GM18520 (cell line): ENCODE data around the gene DFFB.

ENCODE experiments used
- ATAC-seq: cut with Tn5 transposase; IDR thresholded peaks from one replicate; pipeline ENCODE4 v1.9.1; 2021; ENCODE audit not compliant: unreplicated experiment

Gene DFFB

DNA sequence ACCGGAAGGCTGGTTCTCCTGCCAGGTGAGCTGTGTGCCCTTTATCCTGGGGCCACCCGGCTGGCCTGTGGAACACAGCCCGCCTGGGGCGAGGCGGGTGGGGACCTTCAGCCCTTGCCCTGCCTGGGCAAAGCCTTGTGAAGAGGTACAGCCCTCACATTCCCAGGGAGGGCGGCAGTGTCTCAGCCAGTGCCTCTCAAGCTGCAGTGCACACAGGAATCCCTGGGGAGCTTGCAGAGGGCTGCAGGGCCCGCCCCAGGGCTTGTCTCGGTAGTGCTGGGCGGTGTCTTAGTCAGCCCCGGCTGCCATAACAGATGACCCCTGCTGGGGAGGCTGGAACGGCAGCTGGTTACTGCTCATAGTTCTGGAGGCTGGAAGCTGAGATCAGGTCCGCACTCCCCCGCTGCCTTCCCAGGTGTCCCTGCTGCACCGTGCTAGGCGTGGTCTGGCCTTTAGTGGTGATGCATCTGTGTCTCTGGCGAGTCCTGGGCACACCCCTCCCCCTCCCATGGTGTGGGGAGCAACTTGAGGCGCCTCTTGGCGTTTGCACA lies 12.6 kb downstream of the DFFB start:
- no peak for ATAC-seq

DNA sequence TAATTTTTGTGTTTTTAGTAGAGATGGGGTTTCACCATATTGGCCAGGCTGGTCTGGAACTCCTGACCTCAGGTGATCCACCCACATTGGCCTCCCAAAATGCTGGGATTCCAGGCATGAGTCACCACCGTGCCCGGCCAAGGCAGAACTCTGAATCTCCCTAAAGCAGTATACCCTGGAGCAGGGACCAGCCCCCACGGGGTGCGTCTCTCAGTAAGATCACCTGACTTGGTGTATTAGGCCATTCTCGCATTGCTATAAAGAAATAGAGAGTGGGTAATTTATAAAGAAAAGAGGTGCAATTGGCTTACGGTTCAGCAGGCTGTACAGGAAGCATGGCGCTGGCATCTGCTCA lies 14.2 kb downstream of the DFFB start:
- no peak for ATAC-seq

DNA sequence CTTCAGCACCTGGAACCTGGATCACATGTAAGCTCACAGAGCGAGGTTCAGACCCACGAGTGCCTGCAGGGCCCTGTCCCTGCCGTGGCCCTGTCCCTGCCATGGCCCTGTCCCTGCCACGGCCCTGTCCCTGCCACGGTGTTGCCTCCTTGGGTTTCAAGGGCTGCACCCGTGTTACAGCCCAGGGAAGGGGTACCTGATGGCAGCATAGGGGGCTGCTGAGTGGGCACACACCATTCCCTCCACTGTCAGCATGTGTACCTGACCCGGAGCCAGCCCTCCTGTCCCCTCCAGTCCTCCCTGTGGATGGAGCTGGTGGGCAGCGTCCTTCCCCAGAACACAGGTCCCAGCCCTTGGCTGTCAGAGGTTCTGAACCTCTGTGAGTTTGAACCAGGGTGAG lies 15.3 kb downstream of the DFFB start:
- no peak for ATAC-seq

GRCh38 chr1:3874736-3875135 lies 17.5 kb downstream of the DFFB start:
- ATAC-seq, result no peak

- ATAC-seq, result no peak
These were observed 19.4 kb downstream of the DFFB start for GRCh38 chr1:3876716-3877115.

- no peak for ATAC-seq
These were observed 21.8 kb downstream of the DFFB start for GRCh38 chr1:3879099-3879498.

DNA sequence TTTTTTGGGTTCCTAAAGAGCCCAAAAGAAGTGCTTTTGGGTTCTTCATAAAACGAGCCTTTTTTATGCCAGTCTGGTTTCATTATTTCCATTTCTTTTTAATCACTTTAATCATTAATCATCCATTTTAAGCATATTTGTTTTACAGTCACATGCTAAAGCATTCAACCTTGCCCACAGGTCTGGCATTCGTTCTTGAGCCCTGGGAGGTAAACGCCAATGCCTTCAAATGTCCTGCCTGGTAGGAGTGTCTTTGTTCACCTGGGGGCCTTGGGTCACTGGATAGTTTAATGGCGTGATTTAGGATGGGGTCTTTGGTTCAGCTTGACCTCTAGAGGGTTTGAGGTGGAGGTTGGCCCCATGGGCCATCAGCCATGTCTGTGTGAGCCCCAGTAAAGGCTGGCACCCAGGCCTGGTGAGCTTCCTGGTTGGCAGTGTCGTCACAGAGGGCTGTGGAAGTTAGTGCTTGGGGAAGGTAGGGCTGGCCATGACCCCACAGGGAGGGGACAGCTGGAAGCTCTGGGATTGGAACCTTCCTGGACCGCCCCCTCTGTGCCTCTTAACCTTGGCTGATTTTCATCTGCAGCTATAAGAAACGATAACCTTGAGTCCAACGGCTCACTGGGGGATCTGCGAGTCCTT lies 22.6 kb downstream of the DFFB start:
- no peak for ATAC-seq

DNA sequence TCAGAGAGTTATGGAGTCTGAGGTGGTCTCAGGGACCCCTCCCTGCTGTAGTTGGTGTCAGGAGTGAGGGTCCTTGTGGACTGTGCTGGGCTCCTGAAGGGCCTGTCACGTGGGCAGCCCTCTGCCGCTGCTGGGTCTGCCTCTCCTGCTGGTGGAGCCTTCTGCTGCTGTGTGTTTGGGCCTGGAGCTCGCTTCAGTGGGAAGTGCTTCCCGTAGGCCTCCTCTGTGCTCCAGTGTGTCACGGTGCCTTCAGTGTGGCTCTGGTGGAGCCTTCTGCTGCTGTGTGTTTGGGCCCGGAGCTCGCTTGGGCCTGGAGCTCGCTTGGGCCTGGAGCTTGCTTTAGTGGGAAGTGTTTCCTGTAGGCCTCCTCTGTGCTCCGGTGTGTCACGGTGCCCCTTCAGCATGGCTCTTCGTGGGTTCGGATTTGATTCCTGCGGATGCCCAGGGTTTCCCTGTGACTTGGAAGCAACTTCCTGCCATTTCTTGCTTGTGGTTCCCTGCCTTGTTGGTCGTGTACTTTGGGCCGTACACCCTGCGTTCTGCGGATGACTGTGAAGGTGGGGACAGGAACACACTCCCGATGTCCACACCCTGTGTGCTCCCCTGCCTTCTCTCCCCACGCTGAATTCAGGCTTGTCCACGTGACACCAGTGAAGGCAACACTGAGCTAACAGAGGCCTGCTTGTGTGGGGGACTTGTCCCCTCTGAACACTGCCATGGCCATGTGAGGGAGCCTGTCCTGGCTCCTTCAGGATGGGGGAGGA lies 23.3 kb downstream of the DFFB start:
- no peak for ATAC-seq

- ATAC-seq, result no peak
These were observed 23.9 kb downstream of the DFFB start for GRCh38 chr1:3881193-3881480.

DNA sequence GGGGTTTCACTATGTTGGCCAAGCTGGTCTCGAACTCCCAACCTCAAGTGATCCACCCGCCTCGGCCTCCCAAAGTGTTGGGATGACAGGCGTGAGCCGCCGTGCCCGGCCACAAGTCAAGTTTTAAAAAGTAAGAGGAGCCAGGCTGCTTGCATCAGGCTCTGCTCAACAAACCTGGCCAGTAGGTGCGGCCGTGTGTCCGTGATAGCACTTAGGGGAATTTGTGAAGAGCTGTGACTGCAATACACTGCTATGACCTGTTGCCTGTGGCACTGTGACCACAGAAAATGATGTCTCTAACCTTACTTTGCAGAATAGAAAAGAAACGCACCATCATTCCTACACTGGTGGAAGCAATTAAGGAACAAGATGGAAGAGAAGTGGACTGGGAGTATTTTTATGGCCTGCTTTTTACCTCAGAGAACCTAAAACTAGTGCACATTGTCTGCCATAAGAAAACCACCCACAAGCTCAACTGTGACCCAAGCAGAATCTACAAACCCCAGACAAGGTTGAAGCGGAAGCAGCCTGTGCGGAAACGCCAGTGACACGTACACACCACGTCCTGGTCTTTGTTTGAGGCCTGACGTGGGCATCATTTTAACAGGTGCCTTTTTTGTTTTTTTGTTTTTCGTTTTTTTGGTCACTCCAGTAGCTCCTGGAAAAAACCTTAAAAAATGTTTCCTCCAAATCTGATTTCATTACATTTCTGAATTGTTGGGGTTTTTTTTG lies 26.1 kb downstream of the DFFB start:
- no peak for ATAC-seq

GRCh38 chr1:3884966-3885365 lies 27.7 kb downstream of the DFFB start:
- ATAC-seq, result no peak

DNA sequence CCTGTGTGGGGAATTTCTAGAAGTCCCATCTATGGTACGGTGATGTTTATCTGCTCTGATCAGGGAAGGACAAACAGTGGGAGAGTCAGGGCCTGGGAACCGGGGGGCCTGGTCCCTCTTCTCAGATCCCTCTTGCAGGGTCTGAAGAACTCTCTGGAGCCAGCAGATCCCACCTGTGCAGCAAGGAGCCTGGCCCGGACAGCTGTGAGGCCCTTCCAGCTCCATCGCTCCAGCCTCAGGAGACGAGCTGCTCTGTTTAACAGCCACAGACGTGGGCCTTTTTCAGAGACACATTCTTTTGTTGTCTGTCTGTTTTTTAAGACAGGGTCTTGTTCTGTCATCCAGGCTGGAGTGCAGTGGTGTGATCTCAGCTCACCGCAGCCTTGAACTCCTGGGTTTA lies 28.3 kb downstream of the DFFB start:
- no peak for ATAC-seq

GRCh38 chr1:3886106-3886670 lies 28.9 kb downstream of the DFFB start:
- no peak for ATAC-seq

DNA sequence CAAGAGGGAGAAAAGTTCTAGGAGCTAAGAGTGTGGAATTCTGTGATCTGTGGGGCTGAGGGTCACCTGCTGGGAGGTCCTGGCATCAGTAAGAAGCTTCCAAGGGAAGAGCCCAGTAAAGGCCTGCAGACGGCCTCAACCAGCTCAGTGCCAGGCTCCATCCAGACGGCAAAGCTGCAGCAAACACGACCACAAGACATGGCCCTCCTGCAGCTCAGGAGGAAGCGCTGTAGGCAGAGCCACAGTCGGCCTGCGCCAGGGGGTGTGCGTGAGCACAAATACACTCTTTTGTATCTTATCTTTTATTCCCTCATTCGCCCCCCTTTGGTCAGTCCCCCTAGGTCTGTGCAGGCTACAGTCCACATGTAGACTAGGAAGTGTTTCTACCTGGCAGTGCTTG lies 29.4 kb downstream of the DFFB start:
- ATAC-seq, result no peak

DNA sequence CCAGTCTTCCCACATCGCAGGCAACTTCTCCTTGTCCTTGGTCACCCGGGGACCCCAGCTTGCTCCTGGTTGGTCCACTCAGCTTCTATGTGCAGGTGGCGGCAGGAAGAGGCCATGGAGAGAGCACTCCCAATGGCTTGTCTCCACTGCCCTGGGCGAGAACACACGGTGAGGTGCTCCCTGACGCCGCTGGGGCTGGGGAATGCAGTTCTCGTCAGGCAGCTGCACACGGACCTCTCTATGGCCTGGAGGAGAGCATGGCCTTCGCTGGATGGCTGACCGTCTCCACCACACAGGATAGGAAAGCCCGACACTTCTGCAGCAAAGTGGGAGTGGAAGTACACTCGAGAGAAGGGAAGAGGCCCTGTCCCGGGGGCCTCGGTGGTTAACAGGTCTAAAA lies 31.0 kb downstream of the DFFB start:
- ATAC-seq, result no peak

- ATAC-seq, result no peak
These were observed 32.7 kb downstream of the DFFB start for GRCh38 chr1:3889936-3890335.

- no peak for ATAC-seq
These were observed 33.4 kb downstream of the DFFB start for GRCh38 chr1:3890389-3891328.

- ATAC-seq, result no peak
These were observed 34.1 kb downstream of the DFFB start for GRCh38 chr1:3891329-3891865.

DNA sequence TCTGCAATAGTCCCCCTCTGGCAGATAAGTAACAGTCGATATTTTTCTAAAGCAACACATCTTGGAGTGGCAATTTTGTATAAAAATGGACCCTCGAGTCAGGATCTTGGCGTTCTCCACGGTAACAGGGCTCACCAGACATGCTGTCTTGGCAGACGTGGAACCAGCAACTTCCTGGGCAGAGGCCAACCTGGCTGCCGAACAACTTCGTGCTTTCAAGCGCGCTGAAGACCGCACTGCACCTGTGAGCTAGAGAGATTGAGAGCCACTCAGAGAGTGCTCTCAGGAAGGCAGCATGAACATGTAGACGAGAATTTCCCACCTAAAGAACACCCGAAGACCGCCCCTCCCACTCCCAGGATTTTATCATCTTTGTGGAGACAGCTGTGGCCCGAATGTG lies 35.5 kb downstream of the DFFB start:
- ATAC-seq, result no peak

- ATAC-seq, result no peak
These were observed 35.9 kb downstream of the DFFB start for GRCh38 chr1:3893190-3893589.
